Frontal cortex (tissue), 4 donors: ENCODE results near the gene HINT1. TPM values are rescaled to one million over a fixed set of nuclear protein-coding genes. Genes with fewer than 3 reads are reported as not detected.
A peak's percentile ranks its signal among the peaks of the same experiment; 100 is the strongest.

ENCODE experiments used
- DNase-seq, 2 donors: peaks; one replicate each; pipeline ENCODE4 v3.0.0; 2012; ENCODE audit warnings: low spot score in 2 of 2
- FAIRE-seq: peaks from 2 replicates; lab custom pipeline; 2012; peaks lifted over from hg19 to GRCh38; lab: Jason Lieb, UNC
- total RNA-seq: library from RNA; depleted of rRNA; stranded (reverse); fragments of >200 nt; gene quantifications from one replicate; pipeline ENCODE4 v1.2.3, GENCODE V29; 2014
- donor health status: control.
- donor health status: control.
- donor health status: control.

The HINT1 gene
- total RNA-seq, 1 donor from 2014 or later, result 202 TPM

- no peak for DNase-seq
- no peak for FAIRE-seq
Measured at GRCh38 chr5:131114754-131115153, 50.3 kb downstream of the HINT1 start.

- no peak for DNase-seq
- FAIRE-seq, result no peak
Measured at GRCh38 chr5:131112424-131112823, 52.6 kb downstream of the HINT1 start.

GRCh38 chr5:131110256-131110594 is 54.8 kb downstream of the HINT1 start:
- FAIRE-seq (no peak), DNase-seq (no peak)

GRCh38 chr5:131109540-131110255 is 55.4 kb downstream of the HINT1 start:
- DNase-seq, result peak; percentile 28 to 40
- peak; percentile 85 for FAIRE-seq

Other genes starting within 250 kb of the HINT1 start
- 30.2 TPM for gene LYRM7, start 5.7 kb upstream of the HINT1 start, total RNA-seq
- gene CDC42SE2, start 98.8 kb upstream of the HINT1 start, total RNA-seq, result 144 TPM